Tibial artery (tissue), 4 donors: ENCODE results near the gene RPS10.
A peak's percentile ranks its signal among the peaks of the same experiment; 100 is the strongest.
"Not testable (repeated sequence)": the region's sequence is repeated elsewhere in the genome, so short reads cannot be mapped to it uniquely, and the experiment has no call there.

Experiments
- DNase-seq, 2 donors: peaks; one replicate each; pipeline ENCODE4 v3.0.0-alpha.2; 2019
- H3K27ac ChIP-seq, 2 donors: fragments of 200-600 bp; sonication (generic) in 1 of 2; 1 replicate in 1 of 2; 2 replicates in 1 of 2; pipeline ENCODE4 v1.5.1; 2018 to 2019; ENCODE audit warnings: mild to moderate bottlenecking in 1 of 2
- H3K27me3 ChIP-seq, 2 donors: fragments of 200-600 bp; sonication (generic) in 1 of 2; one replicate each; pipeline versions ENCODE4 v1.5.1 to v1.6.0; 2016 to 2019
- H3K36me3 ChIP-seq, 3 donors: fragments of 200-600 bp; sonication (generic) in 2 of 3; one replicate each; pipeline ENCODE4 v1.5.1; 2016 to 2019; ENCODE audit warnings: mild to moderate bottlenecking in 2 of 3
- H3K4me1 ChIP-seq, 4 donors: fragments of 200-600 bp; sonication (generic) in 2 of 4; 1 replicate in 3 of 4; 2 replicates in 1 of 4; pipeline ENCODE4 v1.5.1; 2016 to 2019
- H3K4me3 ChIP-seq, 2 donors: fragments of 200-600 bp; sonication (generic) in 1 of 2; 1 replicate in 1 of 2; 2 replicates in 1 of 2; pipeline ENCODE4 v1.5.1; 2018 to 2019; ENCODE audit warnings: mild to moderate bottlenecking in 2 of 2
- H3K9me3 ChIP-seq, 3 donors: fragments of 200-600 bp; sonication (generic) in 1 of 3; one replicate each; pipeline ENCODE4 v1.5.1; 2016 to 2019
- intact Hi-C: fragments of 100-400 bp; cut with DNase I; formaldehyde crosslinking; loops from one replicate; pipeline ENCODE4 v1.15.0; 2023; ENCODE audit warnings: low total_unique reads
- TF ChIP-seq, protein P1 (sequence below), 2 experiments: fragments of 200-600 bp in 1 of 2; fragments of 450-650 bp in 1 of 2; IDR thresholded peaks; one replicate each; pipeline ENCODE4 v1.5.1; 2017 to 2019; ENCODE audit warnings: antibody characterized with exemption in 2 of 2, mild to moderate bottlenecking in 1 of 2, moderate library complexity in 1 of 2

Gene RPS10

GRCh38 chr6:34374508-34374907 is 51.4 kb downstream of the RPS10 start:
- TF ChIP-seq, protein P1, sequence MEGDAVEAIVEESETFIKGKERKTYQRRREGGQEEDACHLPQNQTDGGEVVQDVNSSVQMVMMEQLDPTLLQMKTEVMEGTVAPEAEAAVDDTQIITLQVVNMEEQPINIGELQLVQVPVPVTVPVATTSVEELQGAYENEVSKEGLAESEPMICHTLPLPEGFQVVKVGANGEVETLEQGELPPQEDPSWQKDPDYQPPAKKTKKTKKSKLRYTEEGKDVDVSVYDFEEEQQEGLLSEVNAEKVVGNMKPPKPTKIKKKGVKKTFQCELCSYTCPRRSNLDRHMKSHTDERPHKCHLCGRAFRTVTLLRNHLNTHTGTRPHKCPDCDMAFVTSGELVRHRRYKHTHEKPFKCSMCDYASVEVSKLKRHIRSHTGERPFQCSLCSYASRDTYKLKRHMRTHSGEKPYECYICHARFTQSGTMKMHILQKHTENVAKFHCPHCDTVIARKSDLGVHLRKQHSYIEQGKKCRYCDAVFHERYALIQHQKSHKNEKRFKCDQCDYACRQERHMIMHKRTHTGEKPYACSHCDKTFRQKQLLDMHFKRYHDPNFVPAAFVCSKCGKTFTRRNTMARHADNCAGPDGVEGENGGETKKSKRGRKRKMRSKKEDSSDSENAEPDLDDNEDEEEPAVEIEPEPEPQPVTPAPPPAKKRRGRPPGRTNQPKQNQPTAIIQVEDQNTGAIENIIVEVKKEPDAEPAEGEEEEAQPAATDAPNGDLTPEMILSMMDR (IDR thresholded peaks at IDR 0.05) = no peak
- Histone ChIP-seq H3K27ac (peak overlapping the region in 1 of 2 donors; percentile 1), H3K4me3 (no peak overlapping the region), H3K36me3 (no peaks in the 10 kb centered on the region), H3K27me3 (no peaks in the 10 kb centered on the region), H3K9me3 (no peaks in the 10 kb centered on the region), H3K4me1 (peaks cover 0 to 13% (median 0%) of the 10 kb centered on the region in 4 donors)
- DNase-seq = no peak
- intact Hi-C loops = loop anchor here (10.0 kb wide), 1 partner anchor 50 kb away; no protein-coding TSS in a partner anchor

DNA sequence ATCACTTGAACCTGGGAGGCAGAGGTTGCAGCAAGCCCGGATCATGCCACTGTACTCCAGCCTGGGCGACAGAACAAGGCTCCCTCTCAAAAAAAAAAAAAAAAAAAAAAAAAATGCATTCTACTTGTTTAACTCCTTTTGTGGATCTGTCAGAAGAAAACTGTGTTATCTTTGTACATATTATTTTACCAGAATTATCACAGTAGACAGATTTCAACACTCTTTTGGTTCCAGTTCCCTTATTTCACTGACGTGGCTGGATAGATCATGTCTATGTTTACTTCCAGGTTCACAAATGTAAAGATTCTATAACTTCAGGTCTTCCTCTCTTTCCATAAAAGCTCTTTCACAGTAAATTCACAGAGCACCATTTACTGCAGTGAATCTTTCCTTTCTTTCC is 51.8 kb downstream of the RPS10 start:
- DNase-seq = no peak
- Histone ChIP-seq H3K4me1 (peaks cover 0 to 13% (median 0%) of the 10 kb centered on the region in 4 donors), H3K36me3 (no peaks in the 10 kb centered on the region), H3K4me3 (no peak overlapping the region), H3K9me3 (no peaks in the 10 kb centered on the region), H3K27ac (no peak overlapping the region), H3K27me3 (no peaks in the 10 kb centered on the region)
- intact Hi-C loops = loop anchor here (10.0 kb wide), 1 partner anchor 49 kb away; no protein-coding TSS in a partner anchor
- TF ChIP-seq, protein P1 (IDR thresholded peaks at IDR 0.05) = no peak

DNA sequence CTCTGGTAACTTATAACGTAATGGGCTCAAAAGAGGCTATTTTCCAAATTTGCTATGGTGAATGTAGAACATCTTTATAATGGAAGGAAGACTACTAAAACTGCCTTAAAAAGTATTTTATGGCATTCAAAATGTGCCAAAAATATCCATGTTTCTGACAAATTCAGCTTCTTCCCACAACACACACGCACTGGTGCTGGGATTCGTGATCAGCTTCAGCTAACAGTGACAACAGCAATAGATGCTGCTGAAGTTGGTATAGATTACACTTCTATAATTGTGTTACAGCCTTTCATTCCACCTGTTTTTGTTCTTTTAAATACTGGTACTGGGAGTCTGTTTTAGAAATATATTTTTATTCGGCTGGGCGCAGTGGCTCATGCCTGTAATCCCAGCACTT is 52.4 kb downstream of the RPS10 start:
- H3K27ac ChIP-seq = no peak overlapping the region
- no peaks in the 10 kb centered on the region for H3K27me3 ChIP-seq
- intact Hi-C loops = loop anchor here (10.0 kb wide), 1 partner anchor 49 kb away; no protein-coding TSS in a partner anchor
- no peaks in the 10 kb centered on the region for H3K9me3 ChIP-seq
- DNase-seq = no peak
- no peaks in the 10 kb centered on the region for H3K36me3 ChIP-seq
- H3K4me1 ChIP-seq = peaks cover 0 to 13% (median 0%) of the 10 kb centered on the region in 4 donors
- no peak overlapping the region for H3K4me3 ChIP-seq
- TF ChIP-seq, protein P1 (IDR thresholded peaks at IDR 0.05) = no peak

GRCh38 chr6:34371865-34372264 is 54.0 kb downstream of the RPS10 start:
- not testable (repeated sequence) for H3K27ac ChIP-seq, H3K9me3 ChIP-seq, DNase-seq, H3K36me3 ChIP-seq, H3K4me3 ChIP-seq, H3K27me3 ChIP-seq
- intact Hi-C loops = loop anchor here (10.0 kb wide), 1 partner anchor 47 kb away; no protein-coding TSS in a partner anchor
- H3K4me1 ChIP-seq = peaks cover 0 to 11% (median 0%) of the 10 kb centered on the region in 4 donors

- TF ChIP-seq, protein P1 (IDR thresholded peaks at IDR 0.05) = no peak
- Histone ChIP-seq H3K36me3 (no peaks in the 10 kb centered on the region), H3K27ac (no peak overlapping the region), H3K4me1 (peaks cover 0 to 5% (median 0%) of the 10 kb centered on the region in 4 donors), H3K4me3 (no peak overlapping the region), H3K9me3 (no peaks in the 10 kb centered on the region), H3K27me3 (no peaks in the 10 kb centered on the region)
- intact Hi-C loops = loop anchor here (10.0 kb wide), 1 partner anchor 46 kb away; no protein-coding TSS in a partner anchor
- no peak for DNase-seq
These were observed 55.5 kb downstream of the RPS10 start for GRCh38 chr6:34370361-34370760.

- H3K27ac ChIP-seq = no peak overlapping the region
- H3K27me3 ChIP-seq = no peaks in the 10 kb centered on the region
- no peak overlapping the region for H3K4me3 ChIP-seq
- no peaks in the 10 kb centered on the region for H3K9me3 ChIP-seq
- no peaks in the 10 kb centered on the region for H3K4me1 ChIP-seq
- no peaks in the 10 kb centered on the region for H3K36me3 ChIP-seq
- no peak for DNase-seq
- TF ChIP-seq, protein P1 (IDR thresholded peaks at IDR 0.05) = no peak
- intact Hi-C loops = no loop called here
These were observed 56.5 kb downstream of the RPS10 start for GRCh38 chr6:34369385-34369784.
